Esophagus (tissue), 2 donors: ENCODE measurements around the gene MBP. TPM values are rescaled to one million over a fixed set of nuclear protein-coding genes. Genes with fewer than 3 reads are reported as not detected.

Experiments used
- H3K27ac ChIP-seq, 2 donors: one replicate each; pipeline ENCODE4 v1.5.1; 2013; ENCODE audit warnings: low read depth in 2 of 2, mild to moderate bottlenecking in 2 of 2, inconsistent platforms in 1 of 2, low read length in 1 of 2, moderate library complexity in 1 of 2
- H3K27me3 ChIP-seq, 2 donors: one replicate each; pipeline ENCODE4 v1.6.1; 2013; ENCODE audit warnings: low read length in 2 of 2, control low read depth in 1 of 2, mild to moderate bottlenecking in 1 of 2; ENCODE audit not compliant: insufficient read depth in 2 of 2, control insufficient read depth in 1 of 2
- H3K36me3 ChIP-seq, 2 donors: one replicate each; pipeline ENCODE4 v1.6.1; 2013; ENCODE audit warnings: low read length in 1 of 2; ENCODE audit not compliant: control insufficient read depth in 2 of 2, insufficient read depth in 2 of 2
- H3K4me1 ChIP-seq, 2 donors: one replicate each; pipeline ENCODE4 v1.6.1; 2013; ENCODE audit warnings: low read length in 1 of 2; ENCODE audit not compliant: control insufficient read depth in 2 of 2, insufficient read depth in 2 of 2
- H3K4me3 ChIP-seq, 2 donors: one replicate each; pipeline ENCODE4 v1.5.1; 2013; ENCODE audit warnings: low read length in 2 of 2, mild to moderate bottlenecking in 2 of 2, low read depth in 1 of 2, moderate library complexity in 1 of 2
- H3K9me3 ChIP-seq, 2 donors: one replicate each; pipeline ENCODE4 v1.6.1; 2013; ENCODE audit warnings: mild to moderate bottlenecking in 2 of 2, low read depth in 1 of 2, low read length in 1 of 2, moderate library complexity in 1 of 2; ENCODE audit not compliant: control insufficient read depth in 2 of 2, insufficient read depth in 1 of 2
- WGBS, 2 donors: extraction: QIAGEN DNeasy Blood & Tissue Kit; methylation state at CpG; one replicate each; pipeline ENCODE4 v1.1.7; 2013; 5-methylcytosine and 5-hydroxymethylcytosine counted together
- polyA plus RNA-seq, 2 donors: library from polyadenylated mRNA; stranded (reverse); fragments of 200-250 nt; gene quantifications; one replicate each; pipeline ENCODE4 v1.2.3, GENCODE V29; 2013
- donor health status: healthy with polysubstance abuse.
- donor health status: Bipolar disorder and iron deficiency.

Gene MBP
- polyA plus RNA-seq, 2 donors, result 9.7 to 10.8 TPM

DNA sequence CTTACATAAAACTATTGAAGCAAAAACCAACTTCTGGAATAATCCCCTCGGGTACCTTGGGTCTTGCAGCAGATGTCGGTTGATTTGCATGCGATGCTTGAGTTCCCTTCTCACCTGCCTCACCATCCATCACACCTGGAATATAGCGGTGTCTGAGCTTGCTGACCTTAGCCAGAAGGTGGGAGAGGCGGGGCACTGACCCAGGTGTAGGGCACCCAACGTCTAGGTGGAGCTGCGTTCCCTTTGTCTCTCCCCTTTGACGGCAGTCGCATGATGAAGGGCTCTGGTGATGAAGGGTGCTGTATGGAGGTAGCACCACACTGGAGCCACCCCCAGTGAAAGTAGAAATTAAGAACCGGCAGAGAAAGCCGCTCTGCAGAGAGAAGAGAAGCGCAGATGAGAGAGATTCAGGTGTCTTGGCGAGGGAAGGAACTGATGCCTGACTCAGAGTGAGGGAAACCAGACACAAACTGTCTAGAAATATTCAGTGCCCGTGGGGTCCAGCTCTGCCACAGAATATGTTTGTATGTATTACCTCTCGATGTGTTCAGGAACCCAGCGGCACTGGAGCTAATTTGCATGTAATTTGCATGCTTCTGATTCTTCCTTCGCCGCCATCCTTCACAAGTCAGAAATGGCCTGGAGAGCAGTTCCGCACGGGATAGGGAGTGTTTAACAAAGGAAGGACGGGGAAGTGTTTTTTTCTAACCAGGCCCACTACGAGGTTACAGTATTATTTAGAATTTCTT lies 19.4 kb upstream of the MBP start:
- H3K4me1 ChIP-seq, result no peaks in the 10 kb centered on the region
- H3K27ac ChIP-seq, result no peak overlapping the region
- no peak overlapping the region for H3K4me3 ChIP-seq
- H3K36me3 ChIP-seq, result no peaks in the 10 kb centered on the region
- no peaks in the 10 kb centered on the region for H3K9me3 ChIP-seq
- 92 to 93% methylated on average over 22 of the region's 22 CpGs for WGBS, 2 donors
- H3K27me3 ChIP-seq, result no peaks in the 10 kb centered on the region

DNA sequence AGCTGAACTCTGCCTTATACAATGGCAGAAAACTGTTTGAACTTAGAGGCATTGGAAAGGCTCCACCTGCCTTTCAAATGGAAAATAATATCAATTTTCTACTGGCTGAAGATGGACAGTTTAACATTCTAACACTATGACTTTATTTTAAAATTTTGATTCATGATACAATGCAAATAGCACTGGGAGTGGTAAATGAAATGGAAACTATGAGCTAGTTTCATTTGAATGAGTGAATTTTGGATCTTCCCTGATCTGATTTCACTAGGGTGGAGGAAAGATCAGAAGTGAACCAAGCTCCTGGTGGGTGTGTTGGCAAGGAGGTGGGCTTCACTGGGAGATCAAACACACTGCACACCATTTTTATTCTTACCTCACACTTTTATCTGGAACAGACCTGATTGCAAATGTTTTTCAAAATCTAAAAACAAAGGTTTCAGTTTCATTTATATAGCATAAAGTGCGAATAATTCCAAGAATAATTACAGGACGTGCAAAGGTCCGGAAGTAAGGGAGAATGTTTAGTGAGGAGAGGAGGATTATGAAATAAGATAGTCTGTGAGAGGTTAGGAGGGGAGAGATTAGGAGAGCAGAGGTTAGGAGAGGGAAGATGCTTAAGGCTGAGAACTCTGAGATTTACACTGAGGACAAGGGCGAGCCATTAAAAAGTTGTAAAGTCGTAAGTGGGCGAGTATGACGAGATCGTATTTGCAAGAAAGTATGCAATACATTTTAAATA lies 18.6 kb upstream of the MBP start:
- 84 to 90% methylated on average over 8 of the region's 8 CpGs for WGBS, 2 donors
- Histone ChIP-seq H3K27me3 (no peaks in the 10 kb centered on the region), H3K9me3 (no peaks in the 10 kb centered on the region), H3K36me3 (no peaks in the 10 kb centered on the region), H3K4me3 (no peak overlapping the region), H3K27ac (no peak overlapping the region), H3K4me1 (peaks cover 0 to 3% of the 10 kb centered on the region in 2 donors)

DNA sequence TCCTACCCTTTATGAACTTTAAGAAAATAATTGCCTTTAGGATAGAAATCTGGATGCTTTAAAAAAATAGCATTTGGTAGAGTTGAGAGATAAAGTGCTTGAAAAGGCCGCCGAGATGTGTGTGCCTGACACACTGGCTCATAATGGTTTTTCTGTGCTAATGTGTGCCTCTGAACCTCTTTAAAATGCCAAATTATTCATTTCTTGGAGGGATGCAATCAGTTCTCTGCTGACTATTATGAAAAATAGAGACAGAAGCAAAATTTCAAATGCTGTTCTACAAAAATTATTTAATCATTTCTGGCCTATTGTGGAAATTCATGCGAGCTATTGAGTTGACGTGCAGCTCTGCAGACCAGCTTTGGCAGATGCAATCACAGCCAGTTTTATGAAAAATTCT lies 18.0 kb upstream of the MBP start:
- H3K27ac ChIP-seq, result no peak overlapping the region
- WGBS, 2 donors, result 80% methylated on average over 4 of the region's 4 CpGs
- H3K4me3 ChIP-seq, result no peak overlapping the region
- peaks cover 0 to 3% of the 10 kb centered on the region in 2 donors for H3K4me1 ChIP-seq
- H3K9me3 ChIP-seq, result no peaks in the 10 kb centered on the region
- H3K27me3 ChIP-seq, result no peaks in the 10 kb centered on the region
- H3K36me3 ChIP-seq, result no peaks in the 10 kb centered on the region

DNA sequence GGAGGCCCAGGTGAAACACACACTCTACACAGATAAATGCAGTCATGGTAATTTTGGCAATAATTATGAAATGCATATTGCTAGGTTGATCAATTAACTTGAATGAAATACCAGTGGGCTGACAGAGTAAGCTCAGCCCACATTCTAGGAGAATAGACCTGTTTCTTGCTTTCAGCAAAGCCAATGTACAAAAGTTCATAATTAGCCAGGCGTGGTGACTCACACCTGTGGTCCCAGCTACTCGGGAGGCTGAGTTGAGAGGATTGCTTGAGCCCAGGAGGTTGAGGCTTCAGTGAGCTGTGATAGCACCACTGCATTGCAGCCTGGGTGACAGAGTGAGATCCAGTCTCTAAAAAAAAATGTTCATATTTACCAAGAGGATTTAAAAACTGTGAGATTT lies 15.7 kb upstream of the MBP start:
- Histone ChIP-seq H3K4me3 (no peak overlapping the region), H3K27me3 (no peaks in the 10 kb centered on the region), H3K9me3 (peaks cover 0 to 3% of the 10 kb centered on the region in 2 donors), H3K36me3 (no peaks in the 10 kb centered on the region), H3K27ac (no peak overlapping the region), H3K4me1 (peaks cover 0 to 3% of the 10 kb centered on the region in 2 donors)
- 85 to 90% methylated on average over 2 of the region's 2 CpGs for WGBS, 2 donors

DNA sequence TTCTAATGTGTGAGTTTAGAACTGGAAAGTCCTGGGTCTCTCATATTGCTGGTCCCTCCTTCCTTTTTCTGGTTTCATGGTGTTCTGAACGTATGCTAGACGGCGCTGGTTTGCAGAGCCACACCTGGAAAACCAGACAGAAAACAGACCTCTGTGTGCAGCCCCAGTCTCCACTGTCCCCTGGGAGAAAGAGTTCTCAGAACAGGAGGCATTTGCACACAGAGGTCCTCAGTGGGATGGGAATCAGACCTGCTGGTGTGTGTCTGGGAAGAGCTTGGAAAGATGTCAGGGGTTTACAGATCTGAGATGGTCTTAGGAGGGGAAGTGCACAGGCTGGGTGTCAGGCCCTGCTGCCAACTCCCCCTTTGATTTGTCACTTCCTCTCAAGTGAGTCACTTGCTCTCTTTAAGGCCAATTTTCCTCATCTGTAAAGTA lies 14.9 kb upstream of the MBP start:
- no peak overlapping the region for H3K4me3 ChIP-seq
- 81 to 85% methylated on average over 3 of the region's 3 CpGs for WGBS, 2 donors
- peak overlapping the region in 1 of 2 donors; percentile 7 for H3K27ac ChIP-seq
- peaks cover 0 to 3% of the 10 kb centered on the region in 2 donors for H3K4me1 ChIP-seq
- no peaks in the 10 kb centered on the region for H3K27me3 ChIP-seq
- H3K9me3 ChIP-seq, result peaks cover 2 to 6% of the 10 kb centered on the region in 2 donors
- H3K36me3 ChIP-seq, result no peaks in the 10 kb centered on the region

DNA sequence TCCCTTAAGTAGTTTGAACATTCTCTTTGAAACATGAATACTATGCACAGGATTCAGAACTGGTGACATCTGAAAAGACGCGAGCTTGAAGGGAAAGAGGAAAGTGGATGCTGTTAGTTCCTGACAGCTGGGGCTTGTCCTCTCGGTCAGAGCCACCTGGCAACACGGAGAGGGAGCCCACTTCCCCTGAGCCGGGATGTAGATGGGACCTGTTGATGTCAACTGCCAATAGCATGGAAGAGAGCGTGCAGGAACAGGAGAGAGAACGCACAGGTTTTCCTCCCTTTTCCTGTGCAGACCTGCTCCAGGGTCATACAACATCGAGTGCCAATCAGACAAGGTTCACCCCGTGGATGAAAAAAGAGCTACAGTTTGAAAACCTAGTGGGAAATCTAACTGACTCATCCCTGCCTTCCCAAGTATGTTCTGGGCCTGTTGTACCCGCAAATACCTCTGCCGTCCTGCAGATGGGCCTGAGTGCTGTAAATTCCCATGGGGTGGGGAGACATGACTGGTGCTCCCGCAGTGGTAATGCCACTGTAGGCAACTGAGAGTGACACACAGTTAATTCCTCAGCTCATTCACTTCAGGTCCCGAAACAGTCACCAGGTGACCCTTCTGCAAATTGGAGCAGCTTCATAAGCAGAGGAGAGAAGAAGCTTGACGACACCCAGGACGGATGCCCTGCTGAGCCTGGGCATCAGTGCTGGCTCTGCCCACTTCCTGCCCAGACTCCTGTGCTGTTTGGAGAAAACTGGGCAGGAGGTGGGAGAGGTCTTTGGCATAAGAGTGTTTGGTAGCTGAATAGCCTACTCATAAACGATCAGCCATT lies 13.9 kb upstream of the MBP start:
- Histone ChIP-seq H3K4me1 (peaks cover 0 to 3% of the 10 kb centered on the region in 2 donors), H3K9me3 (peaks cover 2 to 6% of the 10 kb centered on the region in 2 donors), H3K27ac (no peak overlapping the region), H3K36me3 (no peaks in the 10 kb centered on the region), H3K27me3 (no peaks in the 10 kb centered on the region), H3K4me3 (no peak overlapping the region)
- WGBS, 2 donors, result 48 to 60% methylated on average over 16 of the region's 16 CpGs

DNA sequence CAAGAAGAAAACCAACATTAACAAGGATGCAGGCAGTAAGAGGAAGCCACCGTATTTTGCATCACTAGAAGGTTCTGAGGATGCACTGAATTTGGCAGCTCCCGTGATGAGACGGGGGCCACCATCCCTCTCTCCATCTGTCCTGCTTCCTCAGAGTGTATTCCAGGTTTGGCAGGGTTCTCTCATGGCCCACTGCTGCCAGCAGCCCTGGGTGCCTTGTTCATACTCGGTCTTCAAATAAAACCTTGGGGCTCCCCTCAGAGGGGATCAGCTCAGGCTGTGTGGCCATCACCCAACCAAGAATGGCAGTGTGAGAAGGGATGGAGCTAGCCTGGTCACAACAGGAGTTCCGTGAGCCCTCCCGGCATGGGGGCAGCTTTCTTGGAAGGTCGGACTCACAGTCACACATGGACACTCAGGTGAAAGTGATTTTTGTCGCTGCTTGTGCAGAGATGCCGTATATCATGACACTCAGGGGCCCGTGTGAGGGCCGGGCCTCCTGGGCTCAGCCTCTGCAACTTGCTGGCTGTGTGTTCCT lies 12.8 kb upstream of the MBP start:
- Histone ChIP-seq H3K4me3 (no peak overlapping the region), H3K36me3 (no peaks in the 10 kb centered on the region), H3K4me1 (peaks cover 0 to 3% of the 10 kb centered on the region in 2 donors), H3K27me3 (no peaks in the 10 kb centered on the region), H3K27ac (no peak overlapping the region), H3K9me3 (peaks cover 2 to 6% of the 10 kb centered on the region in 2 donors)
- 94 to 95% methylated on average over 11 of the region's 11 CpGs for WGBS, 2 donors

DNA sequence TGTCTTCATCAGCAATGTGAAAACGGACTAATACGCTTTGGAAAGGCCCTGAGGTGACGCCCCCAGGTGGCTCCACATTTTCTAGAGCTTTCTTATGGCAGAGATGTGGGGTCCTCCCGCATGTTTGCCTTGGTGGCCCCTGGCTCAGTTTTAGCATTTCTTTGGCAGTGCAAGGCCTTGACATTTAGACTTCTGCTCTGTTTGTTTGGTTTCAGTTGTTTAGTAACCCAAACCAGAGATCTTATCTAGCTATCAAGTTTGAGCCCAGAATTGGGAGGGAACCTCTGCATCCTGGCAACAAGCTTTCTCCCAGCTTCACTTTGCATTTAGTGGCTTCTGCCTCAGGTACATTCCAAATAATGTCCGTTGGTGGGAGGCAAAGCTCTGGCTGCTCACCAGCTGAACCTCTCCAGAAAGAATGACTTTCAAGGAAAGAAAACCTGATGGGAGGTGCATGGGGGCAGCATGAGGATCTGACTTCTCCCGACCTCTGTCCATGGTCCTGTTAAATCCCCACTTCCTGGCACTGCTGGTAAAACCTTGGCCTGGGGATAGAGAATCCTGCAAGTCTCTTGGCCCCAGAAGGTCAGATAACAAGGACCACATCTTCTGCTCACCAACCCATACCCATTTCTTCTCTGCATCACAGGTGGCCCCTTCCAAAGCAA lies 12.0 kb upstream of the MBP start:
- Histone ChIP-seq H3K27ac (no peak overlapping the region), H3K4me1 (peaks cover 0 to 3% of the 10 kb centered on the region in 2 donors), H3K4me3 (no peak overlapping the region), H3K9me3 (peaks cover 2 to 6% of the 10 kb centered on the region in 2 donors), H3K27me3 (no peaks in the 10 kb centered on the region), H3K36me3 (no peaks in the 10 kb centered on the region)
- WGBS, 2 donors, result 82 to 87% methylated on average over 6 of the region's 6 CpGs

DNA sequence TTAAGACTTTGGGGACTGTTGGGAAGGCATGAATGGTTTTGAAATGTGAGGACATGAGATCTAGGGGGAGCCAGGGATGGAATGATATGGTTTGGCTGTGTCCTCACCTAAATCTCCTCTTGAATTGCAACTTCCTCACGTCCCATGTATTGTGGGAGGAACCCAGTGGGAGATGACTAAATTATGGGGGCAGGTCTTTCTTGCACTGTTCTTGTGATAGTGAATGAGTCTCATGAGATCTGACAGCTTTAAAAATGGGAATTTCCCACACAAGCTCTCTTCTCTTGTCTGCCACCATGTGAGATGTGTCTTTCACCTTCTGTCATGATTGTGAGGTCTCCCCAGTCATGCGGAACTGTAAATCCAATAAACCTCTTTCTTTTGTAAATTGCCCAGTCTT lies 11.5 kb upstream of the MBP start:
- Histone ChIP-seq H3K9me3 (peaks cover 2 to 6% of the 10 kb centered on the region in 2 donors), H3K27me3 (no peaks in the 10 kb centered on the region), H3K36me3 (no peaks in the 10 kb centered on the region), H3K4me3 (no peak overlapping the region), H3K27ac (no peak overlapping the region), H3K4me1 (peaks cover 0 to 3% of the 10 kb centered on the region in 2 donors)
- 94 to 97% methylated on average over 2 of the region's 2 CpGs for WGBS, 2 donors
